Fibroblast of villous mesenchyme (primary cell): ENCODE data around the gene SMCO1. TPM values are rescaled to one million over a fixed set of nuclear protein-coding genes. Genes with fewer than 3 reads are reported as not detected.
"Not testable (repeated sequence)": the region's sequence is repeated elsewhere in the genome, so short reads cannot be mapped to it uniquely, and the experiment has no call there.

Experiments
- DNase-seq: peaks from one replicate; pipeline ENCODE4 v3.0.0-alpha.2; 2010; ENCODE audit warnings: low read depth
- H3K4me3 ChIP-seq: 2 replicates; pipeline ENCODE4 v1.5.1; 2011; ENCODE audit warnings: low read depth, mild to moderate bottlenecking, low read length
- CTCF ChIP-seq: IDR thresholded peaks from 2 replicates; pipeline ENCODE4 v1.5.1; 2012; ENCODE audit warnings: low read depth, mild to moderate bottlenecking, low read length; ENCODE audit not compliant: insufficient read depth
- total RNA-seq: library from RNA; depleted of rRNA; stranded (reverse); fragments of >200 nt; gene quantifications from 2 replicates; pipeline ENCODE4 v1.2.3, GENCODE V29; 2012

Gene SMCO1
- total RNA-seq, 1 donor, result not detected

DNA sequence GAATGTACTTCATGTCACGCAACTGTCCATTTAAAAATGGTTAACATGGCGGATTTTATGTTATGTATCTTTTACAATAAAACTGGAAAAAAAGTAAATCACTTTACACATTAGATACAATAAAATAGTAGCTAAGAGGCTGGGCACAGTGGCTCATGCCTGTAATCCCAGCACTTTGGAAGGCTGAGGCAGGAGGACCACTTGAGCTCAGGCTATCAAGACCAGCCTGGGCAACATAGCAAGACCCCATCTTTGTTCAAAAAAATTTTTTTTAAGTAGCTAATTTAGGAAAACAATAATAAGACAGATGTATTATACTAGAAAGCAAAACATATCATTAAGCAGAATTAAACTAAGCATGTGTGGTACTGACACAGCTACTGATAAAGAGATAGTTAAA is 23.1 kb downstream of the SMCO1 start:
- H3K4me3 ChIP-seq, result no peak overlapping the region
- TF ChIP-seq CTCF, result no peak
- no peak for DNase-seq

- DNase-seq, result no peak
- no peak overlapping the region for H3K4me3 ChIP-seq
- no peak for TF ChIP-seq CTCF
Observed at GRCh38 chr3:196489747-196490146, 25.4 kb downstream of the SMCO1 start.

GRCh38 chr3:196486263-196486662 is 28.9 kb downstream of the SMCO1 start:
- DNase-seq, result peak; percentile 10
- TF ChIP-seq CTCF, result peak; percentile 36
- H3K4me3 ChIP-seq, result no peak overlapping the region

GRCh38 chr3:196477678-196478077 is 37.5 kb downstream of the SMCO1 start:
- DNase-seq, result no peak
- TF ChIP-seq CTCF, result no peak
- no peak overlapping the region for H3K4me3 ChIP-seq

- DNase-seq, result no peak
- H3K4me3 ChIP-seq, result no peak overlapping the region
- TF ChIP-seq CTCF, result no peak
Observed at GRCh38 chr3:196472286-196472685, 42.9 kb downstream of the SMCO1 start.

- H3K4me3 ChIP-seq, result no peak overlapping the region
- no peak for DNase-seq
- no peak for TF ChIP-seq CTCF
Observed at GRCh38 chr3:196471551-196471950, 43.6 kb downstream of the SMCO1 start.

- not testable (repeated sequence) for H3K4me3 ChIP-seq, DNase-seq
Observed at GRCh38 chr3:196470182-196470581, 45.0 kb downstream of the SMCO1 start.
